HepG2 (cell line): ENCODE results near the gene SLC25A11. TPM values are rescaled to one million over a fixed set of nuclear protein-coding genes. Genes with fewer than 3 reads are reported as not detected.

ENCODE experiments used
- ATAC-seq: fragments of 200-7000 bp; cut with Tn5 transposase; 3 replicates; pipeline ENCODE4 v1.9.1; 2020; ENCODE audit warnings: mild to moderate bottlenecking, moderate library complexity
- BruUV-seq: library from RNA; stranded (reverse); fragments of 400-500 nt; replicated peaks from 2 replicates; lab custom pipeline; 2021; lab: Mats Ljungman, UMichigan
- CTCF ChIA-PET: fragments of 300-600 bp; formaldehyde crosslinking; extraction: SDS; loops from one replicate; lab custom pipeline; 2021; ENCODE audit warnings: low total read pairs, inconsistent platforms, low intra/inter-chr PET ratio; lab: Yijun Ruan, JAX
- POLR2A ChIA-PET: fragments of 350-600 bp; sonication (Branson Sonifier 250); formaldehyde crosslinking; loops from one replicate; lab custom pipeline; 2020; ENCODE audit warnings: antibody characterized with exemption, inconsistent platforms; lab: Yijun Ruan, JAX
- DNase-seq: peaks from one replicate; pipeline ENCODE4 v3.0.0-alpha.2; 2015; ENCODE audit warnings: low spot score
- FAIRE-seq: peaks from 3 replicates; lab custom pipeline; 2011; peaks lifted over from hg19 to GRCh38; lab: Jason Lieb, UNC
- H2AFZ ChIP-seq: one replicate; pipeline ENCODE4 v1.6.1; 2011; ENCODE audit warnings: low read length, inconsistent platforms
- H3K27ac ChIP-seq: fragments of 300-600 bp; 3 replicates; pipeline ENCODE4 v1.8.0; 2011; ENCODE audit warnings: mixed run types, mild to moderate bottlenecking, mixed read lengths, low read length, inconsistent platforms; ENCODE audit not compliant: insufficient read depth; ENCODE audit errors: extremely low read length
- H3K27me3 ChIP-seq, 2 experiments: fragments of 200-600 bp in 1 of 2; 2 replicates in 1 of 2; 3 replicates in 1 of 2; pipeline versions ENCODE4 v1.6.0 to v1.8.0; 2011; ENCODE audit warnings: low read length in 2 of 2, mild to moderate bottlenecking in 2 of 2, moderate library complexity in 2 of 2, inconsistent platforms in 1 of 2; ENCODE audit not compliant: insufficient read depth in 2 of 2, control insufficient read depth in 1 of 2
- H3K36me3 ChIP-seq, 2 experiments: fragments of 200-600 bp in 1 of 2; replicated peaks in 1 of 2; 2 replicates in 1 of 2; 3 replicates in 1 of 2; pipeline versions ENCODE4 v1.5.1 to v1.8.0; 2011; ENCODE audit warnings: low read length in 2 of 2, inconsistent platforms in 1 of 2; ENCODE audit not compliant: insufficient read depth in 2 of 2, control insufficient read depth in 1 of 2
- H3K4me1 ChIP-seq: 2 replicates; pipeline ENCODE4 v1.5.1; 2012; ENCODE audit warnings: low read length, inconsistent platforms; ENCODE audit not compliant: insufficient read depth
- H3K4me2 ChIP-seq: 2 replicates; pipeline ENCODE4 v1.6.0; 2011; ENCODE audit warnings: low read depth, low read length, inconsistent platforms
- H3K4me3 ChIP-seq, 3 experiments: fragments of 200-600 bp in 1 of 3; sonication (generic), shearing (Covaris generic) in 1 of 3; replicated peaks in 1 of 3; 2 replicates each; pipeline ENCODE4 v1.5.1; 2011 to 2016; ENCODE audit warnings: low read length in 3 of 3, inconsistent platforms in 2 of 3, low read depth in 2 of 3, mild to moderate bottlenecking in 2 of 3, control low read depth in 1 of 3, mixed read lengths in 1 of 3; ENCODE audit not compliant: insufficient read depth in 1 of 3
- H3K79me2 ChIP-seq: one replicate; pipeline ENCODE4 v1.6.1; 2011; ENCODE audit warnings: low read length, inconsistent platforms; ENCODE audit not compliant: insufficient read depth
- H3K9ac ChIP-seq: 2 replicates; pipeline ENCODE4 v1.6.0; 2011; ENCODE audit warnings: mild to moderate bottlenecking, low read depth, low read length, inconsistent platforms; ENCODE audit not compliant: insufficient read depth
- H3K9me3 ChIP-seq: 2 replicates; pipeline ENCODE4 v1.5.1; 2012; ENCODE audit warnings: mild to moderate bottlenecking, low read length
- H4K20me1 ChIP-seq: 2 replicates; pipeline ENCODE4 v1.6.0; 2011; ENCODE audit warnings: inconsistent platforms, mild to moderate bottlenecking, low read length, moderate library complexity; ENCODE audit not compliant: insufficient read depth
- AGO2 ChIP-seq: fragments of 200-400 bp; formaldehyde crosslinking; optimal IDR thresholded peaks from 2 replicates; pipeline ENCODE3; 2017; ENCODE audit warnings: mild to moderate bottlenecking, low read depth, low read length, moderate library complexity
- CHCHD3 ChIP-seq: sonication (generic); formaldehyde crosslinking; IDR thresholded peaks from 2 replicates; pipeline ENCODE4 v1.8.0; 2022; ENCODE audit warnings: mild to moderate bottlenecking, missing genetic modification reagents, moderate library complexity
- CREB1 ChIP-seq, 2 experiments: fragments of 450-650 bp in 1 of 2; IDR thresholded peaks; 2 replicates each; pipeline ENCODE4 v1.6.1; 2016 to 2017; ENCODE audit warnings: control low read depth in 1 of 2, mild to moderate bottlenecking in 1 of 2, missing compliant biosample characterization in 1 of 2, missing genetic modification characterization in 1 of 2
- MXD3 ChIP-seq: IDR thresholded peaks from 2 replicates; pipeline ENCODE4 v1.6.1; 2016; ENCODE audit warnings: mild to moderate bottlenecking, missing biosample characterization, missing genetic modification reagents
- POLR2A ChIP-seq, 2 experiments: IDR thresholded peaks; 2 replicates each; pipeline ENCODE4 v1.6.1; 2011; ENCODE audit warnings: low read depth in 2 of 2, low read length in 2 of 2, mild to moderate bottlenecking in 1 of 2, moderate library complexity in 1 of 2; ENCODE audit not compliant: insufficient read depth in 1 of 2
- POLR2G ChIP-seq: fragments of 200-400 bp; formaldehyde crosslinking; IDR thresholded peaks from 2 replicates; pipeline ENCODE4 v1.6.1; 2018; ENCODE audit warnings: mild to moderate bottlenecking, low read depth, low read length, moderate library complexity
- PRDM10 ChIP-seq: sonication (generic); formaldehyde crosslinking; IDR thresholded peaks from 2 replicates; pipeline ENCODE4 v1.4.0; 2020; ENCODE audit warnings: low read depth, missing genetic modification reagents
- SP140L ChIP-seq: sonication (generic); formaldehyde crosslinking; IDR thresholded peaks from 2 replicates; pipeline ENCODE4 v1.4.0; 2020; ENCODE audit warnings: missing genetic modification reagents, borderline replicate concordance
- SP2 ChIP-seq: sonication (generic); formaldehyde crosslinking; IDR thresholded peaks from 2 replicates; pipeline ENCODE4 v1.5.1; 2020; ENCODE audit warnings: mild to moderate bottlenecking, missing genetic modification reagents
- ZNF143 ChIP-seq: sonication (generic); formaldehyde crosslinking; IDR thresholded peaks from 2 replicates; pipeline ENCODE4 v1.4.0; 2020; ENCODE audit warnings: missing genetic modification reagents
- ZNF33B ChIP-seq: sonication (generic); formaldehyde crosslinking; IDR thresholded peaks from 2 replicates; pipeline ENCODE4 v1.5.1; 2020; ENCODE audit warnings: mild to moderate bottlenecking, missing genetic modification reagents
- ZNF512 ChIP-seq: sonication (generic); formaldehyde crosslinking; IDR thresholded peaks from 2 replicates; pipeline ENCODE4 v1.4.0; 2020; ENCODE audit warnings: mild to moderate bottlenecking, missing genetic modification reagents
- ZNF674 ChIP-seq: sonication (generic); formaldehyde crosslinking; IDR thresholded peaks from 2 replicates; pipeline ENCODE4 v1.5.0; 2020; ENCODE audit warnings: low read depth, mild to moderate bottlenecking, missing genetic modification reagents
- WGBS: methylation state at CpG from one replicate; pipeline ENCODE4 v1.1.6; 2017; ENCODE audit warnings: low lambda C conversion rate; 5-methylcytosine and 5-hydroxymethylcytosine counted together
- in situ Hi-C: cut with HindIII; loops from 2 replicates; pipeline ENCODE4 v1.10.0; 2017; ENCODE audit warnings: low pct_unique_long_range_greater_than_20kb; ENCODE audit not compliant: extremely low pct_ligation_motif_present
- intact Hi-C: fragments of 100-400 bp; cut with micrococcal nuclease; formaldehyde crosslinking; loops from one replicate; pipeline ENCODE4 v1.10.0; 2022; ENCODE audit not compliant: unreplicated experiment
- polyA plus RNA-seq, 8 experiments: library from polyadenylated mRNA; depleted of rRNA in 3 of 8; stranded (reverse) in 7 of 8; unstranded in 1 of 8; fragments of >200 nt; fragmentation: Illumina TruSeq in 4 of 8; extraction: Trizol in 4 of 8; gene quantifications; 2 replicates each; pipeline versions ENCODE4 v1.2.1 to v1.2.3, GENCODE V29; 2011 to 2016; ENCODE audit warnings: low read depth in 4 of 8, missing spikeins in 1 of 8, mixed read lengths in 1 of 8; ENCODE audit not compliant: insufficient read depth in 1 of 8
- total RNA-seq, 5 experiments: library from RNA; depleted of rRNA; stranded (reverse); fragments of >200 nt; fragmentation: Illumina TruSeq; extraction: Trizol; gene quantifications; 2 replicates each; pipeline ENCODE4 v1.2.3, GENCODE V29; 2016; ENCODE audit warnings: low read depth in 1 of 5

The SLC25A11 gene
- total and polyA plus RNA-seq, 2 of the 13 experiments (the other 11 are each of a cell fraction or from before 2014, with no cell fraction given): 35.4 to 47.2 TPM

GRCh38 chr17:4899341-4900230 lies 40.3 kb downstream of the SLC25A11 start, which contains the start of gene C17orf107 (continued):
- TF ChIP-seq PRDM10 (CRISPR knock-in tag) (no peak), POLR2G (0 out of 2 replicates have a peak, but pooled peaks have one; percentile 22), AGO2 (peak; percentile 60), CREB1 (IDR thresholded peaks at IDR 0.05) (peak; percentile 29; the same call in 1 of the 2 replicates), CREB1 (CRISPR knock-in tag; IDR thresholded peaks at IDR 0.05) (no peak)

- CTCF ChIA-PET: no interaction called here
These were observed 40.9 kb downstream of the SLC25A11 start for GRCh38 chr17:4898927-4899326.

More at GRCh38 chr17:4898927-4899326, 40.9 kb downstream of the SLC25A11 start:
- H3K9me3 ChIP-seq: no peaks in the 10 kb centered on the region
- no peak overlapping the region for H3K4me3 ChIP-seq
- no peaks in the 10 kb centered on the region for H3K27me3 ChIP-seq
- peaks cover 20 to 35% of the 10 kb centered on the region in 2 experiments; a peak in 4 of 5 replicates for H3K36me3 ChIP-seq
- intact Hi-C loops (no loop called here), in situ Hi-C loops (loop anchor here (10.0 kb wide), 1 partner anchor 344 kb away; the partner anchor contains the start of gene MYBBP1A)
- H3K79me2 ChIP-seq: no peaks in the 10 kb centered on the region
- no peak for FAIRE-seq
- DNase-seq: no peak
- no peaks in the 10 kb centered on the region for H4K20me1 ChIP-seq
- no TSS peak for BruUV-seq
- POLR2A ChIA-PET: no interaction called here
- TF ChIP-seq POLR2A (IDR thresholded peaks at IDR 0.05; ENCODE audit: insufficient read depth in 1 of 2, low read depth in 2 of 2, low read length in 2 of 2): 0 out of 4 replicates have a peak, but pooled peaks of 1 of the 2 experiments have one; percentile 4
- no peak for TF ChIP-seq SP2 (CRISPR knock-in tag)
- no peak for TF ChIP-seq ZNF512 (CRISPR knock-in tag)
- no peak for TF ChIP-seq ZNF33B (CRISPR knock-in tag)
- no peak for TF ChIP-seq ZNF674 (CRISPR knock-in tag)
- no peak for TF ChIP-seq MXD3 (CRISPR knock-in tag)
- TF ChIP-seq ZNF143 (CRISPR knock-in tag): no peak
- TF ChIP-seq SP140L: no peak
- peak; percentile 95 for TF ChIP-seq AGO2
- no peak for TF ChIP-seq CHCHD3 (CRISPR knock-in tag)
- H2AFZ ChIP-seq: no peak overlapping the region
- H3K4me1 ChIP-seq: peaks cover 12% of the 10 kb centered on the region
- no peak for ATAC-seq
- H3K4me2 ChIP-seq: no peak overlapping the region
- H3K27ac ChIP-seq: no peak overlapping the region
- no peak overlapping the region for H3K9ac ChIP-seq
- 93% methylated on average over 25 of the region's 34 CpGs for WGBS
